CD4-positive, alpha-beta T cell (primary cell): ENCODE results near the gene TMSB4X. TPM values are rescaled to one million over a fixed set of nuclear protein-coding genes. Genes with fewer than 3 reads are reported as not detected.

Experiments
- ATAC-seq: fragments of 200-7000 bp; cut with Tn5 transposase; one replicate; pipeline ENCODE4 v1.10.0; 2022; ENCODE audit warnings: mild to moderate bottlenecking; ENCODE audit not compliant: poor library complexity
- CTCF ChIA-PET: fragments of 350-600 bp; sonication (Branson Sonifier 250); formaldehyde crosslinking; loops from one replicate; lab custom pipeline; 2021; ENCODE audit warnings: antibody characterized with exemption, inconsistent platforms; lab: Charles Lee
- POLR2A ChIA-PET: fragments of 350-600 bp; sonication (Branson Sonifier 250); formaldehyde crosslinking; loops from one replicate; lab custom pipeline; 2021; ENCODE audit warnings: antibody characterized with exemption, inconsistent platforms; lab: Charles Lee
- DNase-seq, 14 experiments: peaks; one replicate each; pipeline ENCODE4 v3.0.0-alpha.2; 2013 to 2020; ENCODE audit warnings: mixed read lengths in 2 of 14
- H3K27ac ChIP-seq, 2 donors: one replicate each; pipeline versions ENCODE4 v1.5.1 to v1.7.0; 2013; ENCODE audit warnings: low read length in 2 of 2, low read depth in 1 of 2, mild to moderate bottlenecking in 1 of 2
- H3K27me3 ChIP-seq, 2 experiments: 1 replicate in 1 of 2; 2 replicates in 1 of 2; pipeline versions ENCODE4 v1.6.1 to v1.7.0; 2013; ENCODE audit warnings: low read length in 2 of 2, control low read depth in 1 of 2, mild to moderate bottlenecking in 1 of 2, moderate library complexity in 1 of 2; ENCODE audit not compliant: insufficient read depth in 2 of 2, control insufficient read depth in 1 of 2
- H3K36me3 ChIP-seq: one replicate; pipeline ENCODE4 v1.6.1; 2013; ENCODE audit warnings: low read length, control low read depth; ENCODE audit not compliant: insufficient read depth
- H3K4me1 ChIP-seq: one replicate; pipeline ENCODE4 v1.6.1; 2013; ENCODE audit warnings: low read length, control low read depth; ENCODE audit not compliant: insufficient read depth
- H3K4me3 ChIP-seq: one replicate; pipeline ENCODE4 v1.5.1; 2013; ENCODE audit warnings: mild to moderate bottlenecking, low read length, moderate library complexity
- H3K9me3 ChIP-seq, 2 experiments: 1 replicate in 1 of 2; 2 replicates in 1 of 2; pipeline versions ENCODE4 v1.6.1 to v1.7.0; 2013; ENCODE audit warnings: low read length in 2 of 2, mild to moderate bottlenecking in 2 of 2, control low read depth in 1 of 2, moderate library complexity in 1 of 2; ENCODE audit not compliant: control insufficient read depth in 1 of 2, insufficient read depth in 1 of 2
- H3K27ac Mint-ChIP-seq: one replicate; pipeline ENCODE4 v1.8.0; 2020; ENCODE audit warnings: mixed read lengths
- H3K27me3 Mint-ChIP-seq: one replicate; pipeline ENCODE4 v1.8.0; 2021; ENCODE audit warnings: mixed read lengths
- H3K36me3 Mint-ChIP-seq: one replicate; pipeline ENCODE4 v1.8.0; 2021; ENCODE audit warnings: low read depth, mixed read lengths
- H3K4me1 Mint-ChIP-seq: one replicate; pipeline ENCODE4 v1.8.0; 2021; ENCODE audit warnings: low read depth, mixed read lengths
- H3K4me3 Mint-ChIP-seq: one replicate; pipeline ENCODE4 v1.8.0; 2020; ENCODE audit warnings: mild to moderate bottlenecking, mixed read lengths
- H3K9me3 Mint-ChIP-seq: one replicate; pipeline ENCODE4 v1.8.0; 2020; ENCODE audit warnings: mixed read lengths
- intact Hi-C, 2 experiments: fragments of 100-400 bp; cut with DNase I in 1 of 2; cut with micrococcal nuclease in 1 of 2; formaldehyde crosslinking; loops; one replicate each; pipeline versions ENCODE4 v1.15.1 to v1.9.0; 2023 to 2025; cut with DNase I, micrococcal nuclease
- polyA plus RNA-seq, 2 donors: library from polyadenylated mRNA; unstranded; fragments of 120-200 nt; gene quantifications; one replicate each; pipeline ENCODE4 v1.2.1, GENCODE V29; 2013
- total RNA-seq, 174 experiments: library from RNA in 2 of 174; stranded (reverse) in 2 of 174; gene quantifications; one replicate each; pipeline ENCODE4 v1.2.3 and lab custom pipeline; 2021 to 2026
- TF ChIP-seq, protein P1 (sequence below): fragments of 200-600 bp; IDR thresholded peaks from one replicate; pipeline ENCODE4 v1.8.0; 2022; ENCODE audit warnings: antibody characterized with exemption, mild to moderate bottlenecking

TMSB4X gene
- 1,000 to 10,000 TPM; 2,621 to 2,738 TPM for total RNA-seq
- 11,766 TPM for polyA plus RNA-seq (2013, experiment 1 of 2)
- 9,682 TPM for polyA plus RNA-seq (2013, experiment 2 of 2)
- 371 to 2,517 (median 1,601) reads per million in 172 experiments for total RNA-seq (lab: John Stamatoyannopoulos, UW)

- Mint-ChIP-seq H3K4me1 (peaks cover 39% of the 10 kb centered on the region), H3K27ac (peak within 1 kb of the TSS; percentile 95), H3K36me3 (peaks cover 75% of the 10 kb centered on the region), H3K4me3 (peak within 1 kb of the TSS; percentile 100), H3K27me3 (no peaks in the 10 kb centered on the region), H3K9me3 (no peaks in the 10 kb centered on the region)
- ChIA-PET POLR2A (interaction anchor here (0.6 to 20.8 kb wide), 19 partner anchors 8 to 760 kb away, joined by 3 to 1205 read pairs (median 9); partner anchors contain the start of genes OFD1, RAB9A and TRAPPC2), CTCF (interaction anchor here (0.8 to 13.4 kb wide), 3 partner anchors 10 to 117 kb away, joined by 3 to 181 read pairs (median 50); no protein-coding TSS in a partner anchor)
- peak within 1 kb of the TSS; percentile 98 for H3K4me3 ChIP-seq
- H3K27me3 ChIP-seq, result no peaks in the 10 kb centered on the region
- intact Hi-C loops, result loop anchor here (1.0 to 10.0 kb wide), 8 partner anchors 24 to 1060 kb away; partner anchors contain the start of gene TCEANC (in 1 of the 2)
- H3K4me1 ChIP-seq, result peaks cover 29% of the 10 kb centered on the region
- TF ChIP-seq, protein P1, sequence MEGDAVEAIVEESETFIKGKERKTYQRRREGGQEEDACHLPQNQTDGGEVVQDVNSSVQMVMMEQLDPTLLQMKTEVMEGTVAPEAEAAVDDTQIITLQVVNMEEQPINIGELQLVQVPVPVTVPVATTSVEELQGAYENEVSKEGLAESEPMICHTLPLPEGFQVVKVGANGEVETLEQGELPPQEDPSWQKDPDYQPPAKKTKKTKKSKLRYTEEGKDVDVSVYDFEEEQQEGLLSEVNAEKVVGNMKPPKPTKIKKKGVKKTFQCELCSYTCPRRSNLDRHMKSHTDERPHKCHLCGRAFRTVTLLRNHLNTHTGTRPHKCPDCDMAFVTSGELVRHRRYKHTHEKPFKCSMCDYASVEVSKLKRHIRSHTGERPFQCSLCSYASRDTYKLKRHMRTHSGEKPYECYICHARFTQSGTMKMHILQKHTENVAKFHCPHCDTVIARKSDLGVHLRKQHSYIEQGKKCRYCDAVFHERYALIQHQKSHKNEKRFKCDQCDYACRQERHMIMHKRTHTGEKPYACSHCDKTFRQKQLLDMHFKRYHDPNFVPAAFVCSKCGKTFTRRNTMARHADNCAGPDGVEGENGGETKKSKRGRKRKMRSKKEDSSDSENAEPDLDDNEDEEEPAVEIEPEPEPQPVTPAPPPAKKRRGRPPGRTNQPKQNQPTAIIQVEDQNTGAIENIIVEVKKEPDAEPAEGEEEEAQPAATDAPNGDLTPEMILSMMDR, result no peak
- H3K27ac ChIP-seq, result peak within 1 kb of the TSS; percentile 86 to 91
- DNase-seq (peak; percentile 70 to 90 (median 82)), ATAC-seq (peak; percentile 35)
- no peaks in the 10 kb centered on the region for H3K9me3 ChIP-seq
- H3K36me3 ChIP-seq, result peaks cover 23% of the 10 kb centered on the region
Observed at GRCh38 chrX:12974796-12975669, at the start of gene TMSB4X. Gene TMSB4X, plus strand, starts transcription at chrX:12975110.

DNA sequence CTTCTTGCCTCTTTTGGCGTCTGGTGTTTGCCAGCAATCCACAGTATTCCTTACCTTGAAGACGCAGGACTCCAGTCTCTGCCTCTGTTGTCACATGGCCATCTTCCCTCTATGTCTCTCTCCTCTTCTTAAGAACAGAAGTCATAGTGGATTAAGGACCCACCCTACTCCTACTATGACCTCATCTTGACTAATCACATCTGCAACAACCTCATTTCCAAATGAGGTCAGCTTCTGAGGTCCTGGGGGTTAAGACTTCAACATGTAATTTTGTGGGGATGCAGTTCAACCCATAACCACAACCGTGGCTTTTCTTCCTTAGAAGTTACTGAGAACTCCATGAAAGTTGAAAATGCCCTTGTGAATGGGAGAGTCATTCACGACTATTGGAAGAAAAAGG is 45.2 kb upstream of the TMSB4X start:
- H3K36me3 Mint-ChIP-seq, result no peaks in the 10 kb centered on the region
- intact Hi-C loops, result no loop called here
- H3K4me1 ChIP-seq, result no peaks in the 10 kb centered on the region
- no peaks in the 10 kb centered on the region for H3K4me1 Mint-ChIP-seq
- TF ChIP-seq, protein P1, result no peak
- ATAC-seq (no peak), DNase-seq (no peak)
- no peaks in the 10 kb centered on the region for H3K9me3 ChIP-seq
- H3K27ac Mint-ChIP-seq, result no peak overlapping the region
- no peaks in the 10 kb centered on the region for H3K36me3 ChIP-seq
- H3K9me3 Mint-ChIP-seq, result no peaks in the 10 kb centered on the region
- no peak overlapping the region for H3K4me3 Mint-ChIP-seq
- ChIA-PET POLR2A (interaction anchor here (0.5 kb wide), 1 partner anchor 152 kb away, joined by 3 read pairs; no protein-coding TSS in a partner anchor), CTCF (no interaction called here)
- no peak overlapping the region for H3K27ac ChIP-seq
- no peak overlapping the region for H3K4me3 ChIP-seq
- H3K27me3 ChIP-seq, result peaks cover 0 to 2% of the 10 kb centered on the region in 2 experiments
- no peaks in the 10 kb centered on the region for H3K27me3 Mint-ChIP-seq

DNA sequence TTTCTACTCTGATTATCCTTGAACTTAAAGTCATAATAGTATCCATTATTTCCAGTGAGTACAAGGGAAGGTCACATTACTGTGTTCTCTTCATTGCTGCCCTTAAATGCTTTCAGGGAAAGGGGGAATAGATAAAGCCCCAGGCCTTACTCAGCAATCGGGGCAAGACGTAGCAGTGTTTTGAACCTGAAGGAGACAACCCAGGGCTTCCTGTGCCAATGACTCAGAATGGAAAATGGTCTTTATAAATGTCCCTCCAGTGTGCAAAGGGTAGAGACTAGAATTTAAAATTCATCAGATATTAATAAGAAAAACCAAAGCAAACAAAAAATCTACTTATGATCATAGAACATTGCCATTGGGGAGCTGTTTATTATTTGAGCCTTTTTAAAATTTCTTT is 44.8 kb upstream of the TMSB4X start:
- TF ChIP-seq, protein P1, result no peak
- H3K27me3 ChIP-seq, result no peaks in the 10 kb centered on the region
- H3K9me3 Mint-ChIP-seq, result no peaks in the 10 kb centered on the region
- DNase-seq (no peak), ATAC-seq (no peak)
- H3K27ac Mint-ChIP-seq, result no peak overlapping the region
- ChIA-PET CTCF (no interaction called here), POLR2A (interaction anchor here (0.5 to 0.6 kb wide), 2 partner anchors 137 to 151 kb away, joined by 3 read pairs; no protein-coding TSS in a partner anchor)
- H3K4me1 ChIP-seq, result no peaks in the 10 kb centered on the region
- no peaks in the 10 kb centered on the region for H3K27me3 Mint-ChIP-seq
- no peak overlapping the region for H3K27ac ChIP-seq
- no peaks in the 10 kb centered on the region for H3K36me3 Mint-ChIP-seq
- no peaks in the 10 kb centered on the region for H3K4me1 Mint-ChIP-seq
- H3K36me3 ChIP-seq, result no peaks in the 10 kb centered on the region
- no peaks in the 10 kb centered on the region for H3K9me3 ChIP-seq
- intact Hi-C loops, result no loop called here
- H3K4me3 ChIP-seq, result no peak overlapping the region
- no peak overlapping the region for H3K4me3 Mint-ChIP-seq
